HL-60/S4 (cell line): ENCODE results near the gene WASF1.
"Not testable (repeated sequence)": the region's sequence is repeated elsewhere in the genome, so short reads cannot be mapped to it uniquely, and the experiment has no call there.

Experiments
- in situ Hi-C: fragments of 300-500 bp; cut with MboI; formaldehyde crosslinking; loops from 2 replicates; pipeline ENCODE4 v1.14.3; 2022; ENCODE audit warnings: low sequenced_read_pairs

WASF1 gene

DNA sequence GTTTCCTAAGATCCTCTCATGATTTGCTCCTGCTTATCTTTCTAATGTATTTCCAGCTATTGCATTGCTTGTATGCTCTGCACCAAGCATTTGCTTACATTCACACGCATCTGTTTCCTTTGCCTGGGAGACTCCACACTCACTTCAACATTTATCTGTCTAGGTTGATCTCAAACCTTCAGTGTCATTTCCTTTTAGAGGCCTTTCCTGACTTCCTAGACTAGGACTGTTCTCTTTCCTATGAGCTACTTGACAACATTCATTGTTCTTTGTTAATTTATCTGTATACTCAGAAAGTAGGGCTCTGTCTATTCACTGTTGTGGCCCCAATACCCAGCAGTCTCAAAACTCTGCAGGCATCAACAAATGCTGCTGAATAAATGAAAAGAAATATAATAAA, 84.4 kb downstream of the WASF1 start:
- in situ Hi-C loops, result no loop called here

DNA sequence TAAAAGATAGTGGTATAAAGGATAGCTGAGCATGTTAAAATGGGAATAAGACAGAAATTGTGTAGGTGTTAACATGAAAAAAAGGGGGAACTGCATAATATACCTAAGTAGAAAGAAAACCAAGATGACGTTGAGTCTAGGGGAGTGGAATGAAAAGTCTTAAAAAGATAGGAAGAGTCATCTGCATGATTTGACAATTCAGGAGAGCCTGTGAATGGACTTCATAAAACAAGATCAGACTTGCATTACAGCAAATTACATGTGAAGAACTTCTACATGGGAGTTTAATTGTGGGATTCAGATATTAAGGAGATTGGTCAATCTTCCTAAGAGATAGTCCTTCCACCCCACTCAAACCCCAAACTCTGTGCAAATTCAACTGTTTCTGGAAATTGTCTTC, 85.5 kb downstream of the WASF1 start:
- in situ Hi-C loops, result no loop called here

DNA sequence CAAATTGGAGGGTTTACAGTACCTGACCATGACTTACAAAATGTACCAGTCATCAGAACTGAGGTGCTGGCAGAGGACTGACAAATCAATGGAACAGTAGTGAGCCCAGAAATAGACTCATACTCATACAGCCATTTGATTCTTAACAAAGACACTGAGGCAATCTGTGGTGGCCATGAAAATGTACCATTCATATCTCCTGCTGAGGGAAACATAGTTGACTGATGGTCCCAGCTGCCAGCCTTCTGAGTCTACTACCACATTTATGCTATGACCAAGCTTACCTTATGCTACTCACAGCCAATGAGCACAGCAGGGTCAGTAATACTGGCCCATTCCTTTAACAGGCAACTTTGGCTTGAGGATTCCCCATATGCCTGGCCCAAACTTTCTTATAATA, 88.6 kb downstream of the WASF1 start:
- in situ Hi-C loops, result no loop called here

DNA sequence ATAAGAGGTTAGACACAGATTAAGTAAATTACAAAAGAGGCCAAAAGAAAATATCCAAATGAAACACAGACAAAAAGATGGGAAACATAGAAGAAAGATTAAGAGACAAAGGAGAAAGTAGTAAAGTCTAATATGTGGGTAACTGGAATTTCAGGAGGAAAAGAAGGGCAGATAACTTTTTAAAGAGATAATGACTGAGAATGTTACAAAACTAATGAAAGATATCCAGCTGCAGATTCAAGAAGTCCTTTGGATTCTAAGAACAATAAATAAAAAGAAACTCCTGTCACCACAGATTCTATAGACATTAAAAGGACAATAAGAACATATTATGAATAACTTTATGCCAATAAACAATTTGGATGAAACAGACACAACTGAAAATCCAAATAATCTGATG, 90.1 kb downstream of the WASF1 start:
- in situ Hi-C loops, result no loop called here

DNA sequence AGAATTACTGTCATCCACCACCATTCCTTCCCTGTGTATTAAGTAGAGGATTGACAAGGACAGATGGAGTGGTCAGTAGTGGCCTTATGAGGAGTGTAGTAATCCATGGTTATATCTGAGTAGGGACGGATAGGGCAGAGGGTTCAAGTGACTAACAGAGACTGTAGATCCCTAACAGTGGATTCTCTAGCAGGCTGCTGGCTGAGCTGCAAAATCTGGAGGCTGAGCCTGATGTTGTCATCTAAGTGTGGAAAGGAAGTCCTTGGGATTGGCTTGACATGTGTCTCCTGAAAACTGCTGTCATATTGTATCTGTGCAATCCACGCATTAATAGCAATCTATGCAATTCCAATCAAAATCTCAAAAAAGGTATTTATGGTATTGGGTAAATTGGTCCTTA, 94.2 kb downstream of the WASF1 start:
- in situ Hi-C loops, result no loop called here

DNA sequence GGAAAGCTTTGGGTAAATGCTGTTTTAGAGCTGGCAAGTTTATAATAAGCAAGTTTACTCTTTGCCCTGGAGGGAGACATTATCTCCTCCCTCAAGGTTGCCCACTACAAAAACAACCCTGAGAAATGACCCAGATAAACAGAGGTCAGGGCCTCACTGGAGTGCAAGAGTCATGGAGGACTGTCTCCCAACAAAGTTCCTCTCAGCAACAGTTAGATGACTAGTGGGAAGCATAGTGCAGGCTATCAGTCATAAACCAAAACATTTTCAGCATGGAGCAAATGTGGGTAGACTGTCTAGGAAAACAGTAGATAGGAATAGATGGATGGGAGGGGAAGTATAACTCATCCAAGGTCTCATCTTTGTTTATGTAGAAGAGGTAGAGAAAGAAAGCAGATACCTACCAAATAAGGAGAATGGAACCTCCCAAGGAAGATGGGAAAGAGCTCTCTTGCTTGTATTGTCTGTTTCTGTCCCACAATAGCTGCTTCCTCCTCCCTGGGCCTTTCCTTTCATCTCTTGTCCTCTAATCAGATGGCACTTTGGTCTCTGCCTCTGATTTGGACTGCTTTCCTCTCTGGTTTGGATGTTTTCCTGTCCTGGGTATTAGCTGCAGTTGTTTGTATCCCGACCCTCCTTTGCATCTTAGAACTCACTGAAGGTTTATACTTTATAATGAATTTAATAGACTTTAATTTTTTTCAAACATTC, 95.4 kb downstream of the WASF1 start:
- in situ Hi-C loops, result no loop called here

DNA sequence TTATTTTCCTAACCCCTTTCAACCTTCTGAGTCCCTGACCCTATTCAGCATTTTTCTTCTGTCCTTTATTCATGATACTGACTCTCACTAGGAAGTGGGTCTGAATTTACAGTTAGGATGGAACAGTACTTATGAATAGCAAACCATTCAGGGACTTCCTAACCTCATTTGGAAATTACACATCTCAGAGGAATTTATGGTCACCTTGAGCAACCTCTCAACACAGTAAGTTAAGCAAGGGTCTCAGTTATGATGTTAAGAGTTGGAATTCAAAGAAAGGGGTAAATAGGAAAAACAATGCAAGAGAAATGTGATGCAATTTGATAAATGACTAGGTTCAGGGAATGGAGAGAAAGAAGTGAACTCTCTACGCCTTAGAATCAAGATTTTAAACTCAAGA, 104.1 kb downstream of the WASF1 start:
- in situ Hi-C loops, result no loop called here

DNA sequence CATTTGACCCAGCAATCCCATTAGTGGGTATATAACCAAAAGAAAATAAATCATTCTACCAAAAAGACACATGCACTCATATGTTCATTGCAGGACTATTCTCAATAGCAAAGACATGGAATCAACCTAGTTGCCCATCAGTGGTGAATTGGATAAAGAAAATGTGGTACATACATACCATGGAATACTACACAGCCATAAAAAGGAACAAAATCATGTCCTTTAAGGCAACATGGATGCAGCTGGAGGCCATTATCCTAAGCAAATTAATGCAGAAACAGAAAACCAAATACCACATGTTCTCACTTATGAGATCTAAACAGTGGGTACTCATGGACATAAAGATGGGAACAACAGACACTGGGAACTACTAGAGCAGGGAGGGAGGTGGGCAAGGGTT, 106.0 kb downstream of the WASF1 start:
- in situ Hi-C loops, result not testable (repeated sequence)

DNA sequence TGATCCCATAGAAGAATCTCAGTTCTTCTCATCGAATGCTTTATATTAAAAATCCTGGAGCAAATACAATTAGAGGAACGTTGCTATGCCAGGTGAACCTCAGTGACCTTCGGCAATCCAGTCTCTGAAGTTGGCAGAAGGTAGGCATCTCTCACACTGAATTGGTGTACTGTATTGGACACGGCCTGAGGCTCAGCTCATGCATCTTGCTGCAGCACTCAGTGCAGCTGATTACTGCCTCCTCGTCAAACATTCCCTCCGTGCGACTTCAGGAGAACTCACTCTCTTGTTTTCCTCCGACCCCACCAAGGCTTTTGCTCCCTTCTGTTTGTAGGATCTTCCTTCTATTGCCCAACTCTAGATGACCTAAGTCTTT, 110.9 kb downstream of the WASF1 start:
- in situ Hi-C loops, result no loop called here

DNA sequence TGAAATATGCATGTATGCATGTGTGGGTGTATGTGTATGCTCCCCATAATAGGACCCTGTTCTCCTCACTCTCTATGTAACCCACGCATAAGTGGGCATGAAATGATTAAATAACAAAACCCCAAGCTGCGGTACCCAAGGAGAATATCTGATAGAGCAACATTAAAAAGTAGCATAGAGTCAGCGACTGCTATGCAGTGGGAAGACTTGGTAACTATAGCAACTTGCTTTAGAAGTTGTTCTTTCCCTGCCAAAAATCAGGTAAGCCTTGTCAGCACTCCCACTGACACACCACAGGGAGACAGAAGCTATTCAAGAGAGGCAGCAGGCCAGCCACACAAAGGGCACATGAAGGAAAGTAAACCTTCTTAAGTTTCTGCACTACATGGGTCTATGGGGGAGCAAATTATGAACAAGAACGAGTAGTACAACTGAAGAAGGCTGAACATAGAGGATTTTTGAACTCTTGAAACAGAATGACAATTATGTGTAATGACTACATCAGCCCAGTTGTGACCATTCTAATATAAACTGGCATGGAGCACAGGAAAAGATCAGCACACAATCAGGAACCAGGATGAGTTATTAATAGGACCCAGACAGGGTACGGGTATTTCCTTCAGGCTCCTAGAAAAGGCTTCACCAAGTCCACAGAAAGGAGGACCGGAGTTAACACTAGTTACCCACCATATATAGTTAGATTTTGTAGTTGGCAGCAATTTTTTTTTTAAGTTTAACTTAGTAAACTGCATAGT, 111.5 kb downstream of the WASF1 start:
- in situ Hi-C loops, result no loop called here

DNA sequence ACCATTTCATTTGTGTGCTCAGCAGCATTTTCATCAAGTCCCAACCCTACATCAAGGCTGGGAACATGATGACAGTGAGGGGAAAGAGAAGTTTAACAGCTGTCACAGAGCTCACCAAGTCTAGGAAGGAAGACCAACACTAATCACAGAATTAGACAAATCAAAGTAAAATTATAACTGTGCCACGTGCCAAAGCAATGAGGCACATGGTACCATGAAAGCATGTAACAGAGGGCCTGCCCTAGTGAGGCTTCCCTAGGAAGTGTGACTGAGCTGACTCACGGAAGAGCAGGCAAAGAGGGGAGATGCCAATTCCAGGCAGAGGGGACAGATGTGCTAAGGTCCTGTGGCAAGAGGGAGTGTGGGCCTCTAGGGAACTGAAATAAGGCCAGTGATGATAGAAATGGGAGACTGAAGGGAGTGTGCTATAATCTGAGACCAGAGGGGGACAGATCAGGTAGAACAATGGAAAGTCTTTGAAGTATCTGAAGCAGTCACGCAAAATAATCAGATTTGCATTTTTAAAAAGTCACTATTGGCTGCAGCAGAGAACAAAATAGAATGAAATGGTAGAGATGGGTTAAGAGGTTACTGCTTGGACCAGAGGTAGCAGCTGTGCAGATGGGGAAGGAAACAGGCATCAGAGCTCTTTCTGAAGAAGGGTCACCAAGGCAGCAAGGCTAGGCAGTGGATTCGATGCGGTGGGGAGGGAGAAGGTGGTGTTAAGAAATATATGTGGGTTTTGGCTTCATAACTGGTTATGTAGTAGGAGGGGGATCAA, 114.5 kb downstream of the WASF1 start:
- in situ Hi-C loops, result no loop called here

DNA sequence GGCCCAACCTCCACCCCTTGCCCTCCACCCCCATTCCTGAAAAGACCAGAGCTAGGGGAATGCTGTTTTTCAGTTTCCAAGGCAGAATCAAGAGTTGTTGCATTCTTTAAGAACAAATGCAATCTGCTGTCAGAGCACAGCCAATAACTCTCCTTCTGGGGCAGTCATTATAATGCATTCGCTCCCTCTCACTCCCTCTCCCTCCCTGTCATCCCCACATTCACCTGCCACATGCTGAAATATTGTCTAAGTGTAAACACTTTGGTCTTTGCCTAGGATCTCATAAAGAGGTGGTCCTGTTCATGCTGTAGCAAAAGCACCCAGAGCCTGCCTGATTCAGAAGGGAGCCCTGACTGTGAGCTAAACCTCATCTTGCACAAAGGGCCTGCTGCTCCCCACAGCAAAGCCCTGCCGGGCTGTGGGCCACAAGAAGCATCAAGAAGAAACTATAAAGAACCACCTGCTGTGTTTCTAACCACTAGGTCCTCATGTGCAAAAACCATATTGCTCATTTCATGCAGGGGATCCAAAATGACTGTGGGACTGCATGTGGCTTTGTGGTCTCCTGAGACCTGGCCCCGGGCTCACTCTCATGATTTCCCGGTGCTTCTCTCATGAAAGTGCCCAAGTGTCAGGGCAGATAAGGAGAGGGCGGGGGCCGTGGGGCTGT, 115.7 kb downstream of the WASF1 start:
- in situ Hi-C loops, result no loop called here

DNA sequence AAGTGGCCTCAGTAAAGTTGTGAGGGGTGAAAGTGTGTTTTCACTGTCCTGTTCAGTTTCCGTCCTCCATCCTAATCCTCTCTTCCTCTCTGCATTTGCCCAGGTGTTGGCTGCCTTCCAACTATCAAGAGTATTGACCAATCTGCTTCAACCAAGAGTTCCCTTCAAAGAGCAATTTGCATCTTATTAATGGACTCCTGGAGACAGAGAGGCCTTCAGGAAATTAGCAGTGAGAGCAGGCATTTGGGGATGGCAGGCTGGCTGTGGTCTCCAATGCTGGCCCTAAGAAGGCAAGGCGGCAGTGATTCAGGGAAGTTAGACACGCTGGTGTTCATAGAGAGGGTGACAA, 124.1 kb downstream of the WASF1 start:
- in situ Hi-C loops, result no loop called here

DNA sequence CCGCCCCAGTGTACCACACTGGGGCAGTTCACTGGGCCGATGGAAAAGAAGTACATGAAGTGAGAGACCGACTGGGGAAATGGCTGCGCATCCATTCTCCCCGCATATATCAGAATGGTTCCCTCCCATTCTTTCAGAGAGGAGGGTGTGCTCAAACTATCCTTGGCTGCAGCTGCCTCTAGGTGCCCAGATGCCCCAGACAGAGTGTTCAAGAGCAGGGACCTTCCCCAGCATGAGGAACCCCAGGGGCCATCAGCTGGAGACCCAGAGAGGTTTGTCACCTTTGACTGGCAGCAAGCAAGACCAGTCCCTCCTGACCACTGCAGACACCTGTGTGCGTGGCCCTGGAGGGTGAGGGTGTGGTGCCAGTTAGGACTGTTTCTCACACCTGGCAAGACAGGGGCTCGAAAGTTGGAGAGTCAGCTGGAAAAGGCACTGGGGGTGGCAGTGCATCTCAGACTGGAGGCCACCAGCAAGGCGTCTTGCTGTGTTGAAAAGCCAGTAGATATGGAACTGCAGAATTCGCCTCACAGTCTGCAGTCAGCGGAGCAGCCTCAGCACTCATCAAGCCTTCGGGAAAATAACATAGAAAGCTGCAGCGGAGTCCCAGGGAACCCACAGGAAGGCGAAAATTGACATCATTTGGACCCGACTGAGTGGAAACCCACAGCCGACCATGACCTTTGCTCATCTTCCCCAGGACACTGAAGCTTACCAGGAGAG, 124.6 kb downstream of the WASF1 start:
- in situ Hi-C loops, result no loop called here

DNA sequence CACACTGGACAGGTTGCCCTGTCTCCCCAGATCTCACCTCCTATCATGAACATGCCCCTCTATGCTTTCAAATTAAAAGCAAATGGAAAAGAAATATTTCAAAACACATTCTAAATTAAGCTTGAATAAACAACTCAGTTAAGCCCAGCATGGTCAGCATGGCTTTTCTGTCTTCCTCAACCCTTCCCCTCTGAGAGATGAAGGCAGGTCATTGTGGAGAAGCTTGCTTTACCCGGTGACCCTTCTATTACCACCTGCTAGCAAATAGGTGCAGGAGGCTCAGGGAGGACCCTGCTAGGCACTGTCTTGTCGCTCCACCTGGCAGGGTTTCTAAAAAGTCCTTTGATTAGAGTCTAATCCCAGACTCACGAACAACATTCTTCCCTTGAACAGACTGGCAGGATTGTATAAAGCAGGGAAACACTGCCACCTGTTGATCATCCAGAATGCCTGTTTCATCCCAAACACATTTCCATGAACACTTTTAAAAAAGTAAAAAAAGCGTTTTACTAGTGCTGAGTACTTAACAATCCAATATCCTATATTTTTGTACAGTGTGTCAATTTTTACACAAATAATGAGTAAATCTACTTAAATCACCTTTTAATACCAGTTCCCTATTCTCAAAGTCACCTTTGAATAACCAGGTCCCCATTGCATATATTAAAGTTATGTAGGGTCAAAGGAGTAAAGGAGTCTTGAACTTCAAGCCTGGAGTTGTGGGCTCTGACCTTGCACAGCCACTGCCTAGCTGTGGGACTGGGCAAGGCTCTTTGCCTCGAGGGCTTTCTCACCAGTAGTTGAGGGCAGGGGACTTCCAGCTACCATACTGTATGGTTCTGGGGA, 125.9 kb downstream of the WASF1 start:
- in situ Hi-C loops, result no loop called here

DNA sequence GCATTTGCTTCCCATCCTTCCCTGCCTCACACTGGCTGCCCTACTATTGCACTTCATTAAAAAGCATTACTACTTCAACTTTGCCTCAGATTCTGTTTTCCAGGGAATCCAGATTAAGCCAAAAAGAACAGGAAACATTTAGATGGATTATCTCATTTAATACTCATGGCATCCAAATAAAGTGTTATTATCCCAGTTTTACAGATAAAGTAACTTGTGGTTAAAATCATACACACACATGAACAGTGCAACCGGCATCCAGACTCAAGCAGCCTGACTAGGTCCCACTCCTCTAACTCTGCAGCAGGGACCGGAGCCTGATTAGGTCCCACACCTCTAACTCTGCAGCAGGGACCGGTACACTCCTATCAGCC, 129.0 kb downstream of the WASF1 start:
- in situ Hi-C loops, result no loop called here
